HEK293 (cell line): ENCODE data around the gene ZNF552.

Source experiments
- CTCF ChIP-seq: fragments of 450-650 bp; formaldehyde crosslinking; IDR thresholded peaks from 2 replicates; pipeline ENCODE4 v1.5.1; 2016; ENCODE audit warnings: missing biosample characterization, missing genetic modification characterization
- PRDM4 ChIP-seq: fragments of 450-650 bp; formaldehyde crosslinking; IDR thresholded peaks from 2 replicates; pipeline ENCODE4 v1.5.1; 2017; ENCODE audit warnings: missing biosample characterization, missing genetic modification characterization
- SCRT2 ChIP-seq: fragments of 450-650 bp; formaldehyde crosslinking; IDR thresholded peaks from 2 replicates; pipeline ENCODE4 v1.5.1; 2016; ENCODE audit warnings: missing biosample characterization, missing genetic modification characterization
- ZBTB20 ChIP-seq: fragments of 450-650 bp; formaldehyde crosslinking; IDR thresholded peaks from 2 replicates; pipeline ENCODE4 v1.5.1; 2016; ENCODE audit warnings: missing biosample characterization, missing genetic modification characterization
- ZBTB7A ChIP-seq: fragments of 450-650 bp; formaldehyde crosslinking; IDR thresholded peaks from 2 replicates; pipeline ENCODE4 v1.5.1; 2016; ENCODE audit warnings: low read depth, missing biosample characterization, missing genetic modification characterization
- ZFP37 ChIP-seq: fragments of 450-650 bp; formaldehyde crosslinking; IDR thresholded peaks from 2 replicates; pipeline ENCODE4 v1.5.1; 2016; ENCODE audit warnings: missing biosample characterization, missing genetic modification characterization
- ZIC2 ChIP-seq: fragments of 450-650 bp; formaldehyde crosslinking; IDR thresholded peaks from 2 replicates; pipeline ENCODE4 v1.5.1; 2016; ENCODE audit warnings: missing biosample characterization, missing genetic modification characterization
- ZNF10 ChIP-seq: fragments of 450-650 bp; formaldehyde crosslinking; IDR thresholded peaks from 2 replicates; pipeline ENCODE4 v1.5.1; 2017; ENCODE audit warnings: missing biosample characterization, missing genetic modification characterization
- ZNF274 ChIP-seq, 2 experiments: fragments of 200-500 bp in 1 of 2; fragments of 450-650 bp in 1 of 2; sonication (Bioruptor generic) in 1 of 2; formaldehyde crosslinking in 1 of 2; IDR thresholded peaks; 2 replicates each; pipeline versions ENCODE4 v1.5.1 to v1.6.1; 2014 to 2016; ENCODE audit warnings: borderline replicate concordance in 1 of 2, inconsistent platforms in 1 of 2, low read length in 1 of 2, missing biosample characterization in 1 of 2, missing genetic modification characterization in 1 of 2
- ZNF324 ChIP-seq: fragments of 450-650 bp; formaldehyde crosslinking; IDR thresholded peaks from 2 replicates; pipeline ENCODE4 v1.5.1; 2016; ENCODE audit warnings: missing biosample characterization, missing genetic modification characterization
- ZNF341 ChIP-seq: fragments of 450-650 bp; formaldehyde crosslinking; IDR thresholded peaks from 2 replicates; pipeline ENCODE4; 2016; ENCODE audit warnings: low read depth, missing biosample characterization, missing genetic modification characterization

- TF ChIP-seq ZIC2 (tag by site-specific recombination) (no peak), SCRT2 (tag by site-specific recombination) (no peak), ZFP37 (no peak), CTCF (tag by site-specific recombination) (no peak), ZBTB20 (tag by site-specific recombination) (no peak), ZNF274 (IDR thresholded peaks at IDR 0.05; ENCODE audit: low read length) (no peak), ZNF274 (tag by site-specific recombination; IDR thresholded peaks at IDR 0.05; ENCODE audit: borderline replicate concordance) (no peak), ZNF10 (tag by site-specific recombination) (no peak), ZNF341 (tag by site-specific recombination) (no peak), ZBTB7A (tag by site-specific recombination) (no peak), ZNF324 (tag by site-specific recombination) (no peak), PRDM4 (tag by site-specific recombination) (no peak)
Measured at GRCh38 chr19:57829316-57829715, 14.6 kb upstream of the ZNF552 start.
